CD14-positive monocyte (primary cell): ENCODE results near the gene TSPAN11. TPM values are rescaled to one million over a fixed set of nuclear protein-coding genes. Genes with fewer than 3 reads are reported as not detected.

ENCODE experiments used
- DNase-seq, 3 donors: peaks; one replicate each; pipeline ENCODE4 v3.0.0-alpha.2; 2011 to 2022
- H2AFZ ChIP-seq: 2 replicates; pipeline ENCODE4 v1.6.0; 2012; ENCODE audit warnings: mild to moderate bottlenecking, low read depth, low read length, inconsistent platforms; ENCODE audit not compliant: insufficient read depth, poor library complexity, severe bottlenecking
- H3K27ac ChIP-seq, 2 donors: 1 replicate in 1 of 2; 2 replicates in 1 of 2; pipeline ENCODE4 v1.5.1; 2012 to 2013; ENCODE audit warnings: low read length in 2 of 2, control low read depth in 1 of 2, inconsistent platforms in 1 of 2, low read depth in 1 of 2, mild to moderate bottlenecking in 1 of 2
- H3K27me3 ChIP-seq, 2 donors: one replicate each; pipeline versions ENCODE4 v1.6.0 to v1.6.1; 2011 to 2013; ENCODE audit warnings: low read length in 2 of 2; ENCODE audit not compliant: control insufficient read depth in 2 of 2, insufficient read depth in 2 of 2
- H3K36me3 ChIP-seq, 2 donors: replicated peaks in 1 of 2; 1 replicate in 1 of 2; 2 replicates in 1 of 2; pipeline versions ENCODE4 v1.5.1 to v1.6.1; 2012 to 2013; ENCODE audit warnings: low read length in 2 of 2, control low read depth in 1 of 2, inconsistent platforms in 1 of 2, mild to moderate bottlenecking in 1 of 2; ENCODE audit not compliant: insufficient read depth in 2 of 2, control insufficient read depth in 1 of 2
- H3K4me1 ChIP-seq, 2 donors: 1 replicate in 1 of 2; 2 replicates in 1 of 2; pipeline versions ENCODE4 v1.5.1 to v1.6.1; 2012 to 2013; ENCODE audit warnings: low read length in 2 of 2, control low read depth in 1 of 2, inconsistent platforms in 1 of 2, mild to moderate bottlenecking in 1 of 2, moderate library complexity in 1 of 2; ENCODE audit not compliant: insufficient read depth in 2 of 2, control insufficient read depth in 1 of 2
- H3K4me2 ChIP-seq: replicated peaks from 2 replicates; pipeline ENCODE3; 2012; ENCODE audit warnings: low read length, moderate library complexity, mild to moderate bottlenecking; ENCODE audit not compliant: poor library complexity, severe bottlenecking; ENCODE audit errors: extremely low read depth
- H3K4me3 ChIP-seq, 3 experiments: fragments of 200-600 bp in 1 of 3; sonication (generic) in 1 of 3; replicated peaks in 1 of 3; 1 replicate in 2 of 3; 2 replicates in 1 of 3; pipeline ENCODE4 v1.5.1; 2011 to 2013; ENCODE audit warnings: low read length in 3 of 3, mild to moderate bottlenecking in 3 of 3, control low read depth in 2 of 3, low read depth in 2 of 3, inconsistent platforms in 1 of 3, moderate library complexity in 1 of 3
- H3K79me2 ChIP-seq: 2 replicates; pipeline ENCODE4 v1.6.0; 2012; ENCODE audit warnings: mild to moderate bottlenecking, control low read depth, inconsistent platforms, low read length, moderate library complexity; ENCODE audit not compliant: insufficient read depth
- H3K9ac ChIP-seq: 2 replicates; pipeline ENCODE4 v1.6.0; 2017; ENCODE audit warnings: low read length, mild to moderate bottlenecking; ENCODE audit not compliant: insufficient read depth, poor library complexity, severe bottlenecking
- H3K9me3 ChIP-seq, 2 donors: replicated peaks in 1 of 2; 1 replicate in 1 of 2; 2 replicates in 1 of 2; pipeline versions ENCODE4 v1.5.1 to v1.6.1; 2012 to 2013; ENCODE audit warnings: low read length in 2 of 2, control low read depth in 1 of 2; ENCODE audit not compliant: control insufficient read depth in 1 of 2, insufficient read depth in 1 of 2
- H4K20me1 ChIP-seq: 2 replicates; pipeline ENCODE4 v1.6.0; 2012; ENCODE audit warnings: mild to moderate bottlenecking, low read length, control low read depth, moderate library complexity; ENCODE audit not compliant: insufficient read depth
- H3K27ac Mint-ChIP-seq, 7 donors: one replicate each; pipeline ENCODE4 v1.8.0; 2020; ENCODE audit warnings: mild to moderate bottlenecking in 7 of 7, mixed read lengths in 7 of 7, moderate library complexity in 6 of 7, inconsistent platforms in 2 of 7
- H3K27me3 Mint-ChIP-seq, 3 donors: one replicate each; pipeline ENCODE4 v1.8.0; 2021 to 2022; ENCODE audit warnings: low read depth in 3 of 3, mild to moderate bottlenecking in 3 of 3, mixed read lengths in 3 of 3, moderate library complexity in 3 of 3, inconsistent platforms in 1 of 3
- H3K36me3 Mint-ChIP-seq, 2 donors: one replicate each; pipeline ENCODE4 v1.8.0; 2020; ENCODE audit warnings: mixed read lengths in 2 of 2, inconsistent platforms in 1 of 2, mild to moderate bottlenecking in 1 of 2
- H3K4me1 Mint-ChIP-seq: one replicate; pipeline ENCODE4 v1.8.0; 2020; ENCODE audit warnings: mild to moderate bottlenecking, mixed read lengths
- H3K4me3 Mint-ChIP-seq, 2 donors: one replicate each; pipeline ENCODE4 v1.8.0; 2020; ENCODE audit warnings: mild to moderate bottlenecking in 2 of 2, mixed read lengths in 2 of 2, moderate library complexity in 1 of 2
- H3K9me3 Mint-ChIP-seq, 7 donors: one replicate each; pipeline ENCODE4 v1.8.0; 2020 to 2022; ENCODE audit warnings: mixed read lengths in 7 of 7, mild to moderate bottlenecking in 6 of 7, moderate library complexity in 6 of 7, inconsistent platforms in 2 of 7
- WGBS: methylation state at CpG from one replicate; pipeline ENCODE4 v1.1.5; 2013; ENCODE audit warnings: missing lambda C conversion rate; ENCODE audit not compliant: insufficient coverage; 5-methylcytosine and 5-hydroxymethylcytosine counted together
- intact Hi-C, 2 donors: fragments of 100-400 bp; cut with micrococcal nuclease; formaldehyde crosslinking; loops; one replicate each; pipeline versions ENCODE4 v1.15.0 to v1.15.1; 2023
- polyA plus RNA-seq, 3 donors: library from polyadenylated mRNA; depleted of rRNA in 1 of 3; unstranded in 2 of 3; stranded (reverse) in 1 of 3; fragments of 300-500 nt in 2 of 3; fragments of >200 nt in 1 of 3; fragmentation: Illumina TruSeq in 2 of 3; gene quantifications; 1 replicate in 2 of 3; 2 replicates in 1 of 3; pipeline ENCODE4 v1.2.3, GENCODE V29; 2012 to 2021
- TF ChIP-seq, protein P1 (sequence below): fragments of 200-600 bp; IDR thresholded peaks from one replicate; pipeline ENCODE4 v1.8.0; 2022; ENCODE audit warnings: antibody characterized with exemption, mild to moderate bottlenecking

The TSPAN11 gene
- polyA plus RNA-seq, 3 donors: not detected

DNA sequence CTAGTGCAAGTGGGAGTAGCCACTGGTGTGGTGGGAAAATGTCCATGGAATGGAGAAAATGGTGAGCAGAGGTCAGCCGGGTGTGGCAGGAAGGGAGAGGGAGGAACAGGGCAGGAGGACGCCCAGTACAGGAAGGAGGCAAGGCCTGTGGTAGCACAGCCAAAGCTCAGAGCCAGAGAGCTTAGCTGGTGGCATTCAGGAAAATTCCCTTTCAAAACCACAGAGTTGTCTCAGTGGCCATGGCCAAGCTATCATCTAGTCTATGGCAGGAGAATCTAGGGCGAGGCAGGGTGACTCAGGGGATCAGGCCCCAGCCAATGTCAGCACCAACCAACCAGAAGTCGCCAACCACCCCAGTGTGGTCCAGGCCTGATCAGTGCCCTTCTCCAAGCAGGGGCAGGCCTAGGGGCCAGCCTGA is 79.4 kb downstream of the TSPAN11 start:
- Histone ChIP-seq H4K20me1 (no peaks in the 10 kb centered on the region), H2AFZ (no peak overlapping the region), H3K4me2 (no peak overlapping the region), H3K79me2 (no peaks in the 10 kb centered on the region), H3K27me3 (no peaks in the 10 kb centered on the region), H3K36me3 (no peaks in the 10 kb centered on the region), H3K9me3 (no peaks in the 10 kb centered on the region), H3K9ac (no peak overlapping the region), H3K4me1 (no peaks in the 10 kb centered on the region), H3K4me3 (no peak overlapping the region), H3K27ac (no peak overlapping the region)
- no peak overlapping the region for H3K4me3 Mint-ChIP-seq
- WGBS: 86% methylated on average over 2 of the region's 4 CpGs
- intact Hi-C loops: no loop called here
- H3K9me3 Mint-ChIP-seq: no peaks in the 10 kb centered on the region
- H3K36me3 Mint-ChIP-seq: no peaks in the 10 kb centered on the region
- peaks cover 3% of the 10 kb centered on the region for H3K4me1 Mint-ChIP-seq
- DNase-seq: no peak
- H3K27me3 Mint-ChIP-seq: peaks cover 0 to 3% (median 2%) of the 10 kb centered on the region in 3 donors
- H3K27ac Mint-ChIP-seq: no peak overlapping the region
- TF ChIP-seq, protein P1, sequence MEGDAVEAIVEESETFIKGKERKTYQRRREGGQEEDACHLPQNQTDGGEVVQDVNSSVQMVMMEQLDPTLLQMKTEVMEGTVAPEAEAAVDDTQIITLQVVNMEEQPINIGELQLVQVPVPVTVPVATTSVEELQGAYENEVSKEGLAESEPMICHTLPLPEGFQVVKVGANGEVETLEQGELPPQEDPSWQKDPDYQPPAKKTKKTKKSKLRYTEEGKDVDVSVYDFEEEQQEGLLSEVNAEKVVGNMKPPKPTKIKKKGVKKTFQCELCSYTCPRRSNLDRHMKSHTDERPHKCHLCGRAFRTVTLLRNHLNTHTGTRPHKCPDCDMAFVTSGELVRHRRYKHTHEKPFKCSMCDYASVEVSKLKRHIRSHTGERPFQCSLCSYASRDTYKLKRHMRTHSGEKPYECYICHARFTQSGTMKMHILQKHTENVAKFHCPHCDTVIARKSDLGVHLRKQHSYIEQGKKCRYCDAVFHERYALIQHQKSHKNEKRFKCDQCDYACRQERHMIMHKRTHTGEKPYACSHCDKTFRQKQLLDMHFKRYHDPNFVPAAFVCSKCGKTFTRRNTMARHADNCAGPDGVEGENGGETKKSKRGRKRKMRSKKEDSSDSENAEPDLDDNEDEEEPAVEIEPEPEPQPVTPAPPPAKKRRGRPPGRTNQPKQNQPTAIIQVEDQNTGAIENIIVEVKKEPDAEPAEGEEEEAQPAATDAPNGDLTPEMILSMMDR: no peak

DNA sequence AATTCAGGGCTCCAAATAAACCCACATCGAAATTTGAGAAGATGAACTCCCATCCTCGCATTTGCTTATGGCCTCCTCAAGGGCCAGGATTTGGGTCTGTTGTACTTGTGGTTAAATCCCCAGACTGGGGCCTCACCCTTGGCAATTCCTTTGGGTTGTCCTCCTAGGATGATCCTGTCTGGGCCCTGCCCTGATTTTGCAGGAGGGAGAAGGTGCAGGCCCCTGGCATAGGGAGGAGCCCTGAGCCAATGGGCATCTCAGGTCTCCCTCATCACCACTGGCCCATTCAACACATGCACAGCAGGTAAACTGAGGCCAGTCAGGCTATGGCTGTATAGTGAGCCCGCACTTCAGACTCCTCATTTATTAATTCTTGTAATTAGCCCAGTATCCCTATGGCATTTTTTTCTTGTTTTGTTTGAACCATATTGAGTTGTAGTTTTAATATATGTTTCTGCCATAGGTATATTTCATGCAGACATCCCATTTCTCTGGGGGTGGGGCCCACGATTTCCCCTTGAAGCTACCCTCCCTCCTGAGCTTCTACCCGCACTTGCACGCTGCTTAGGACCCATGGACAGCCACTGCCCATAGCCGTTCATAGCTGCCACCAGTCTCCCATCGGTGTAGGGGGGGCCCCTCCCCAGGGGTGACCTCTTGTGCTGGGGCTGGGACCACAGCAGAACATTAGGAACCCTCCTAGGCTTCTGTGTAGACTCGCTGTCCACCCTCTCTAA is 80.0 kb downstream of the TSPAN11 start:
- H3K27me3 Mint-ChIP-seq: peaks cover 0 to 5% (median 0%) of the 10 kb centered on the region in 3 donors
- WGBS: 97% methylated on average over 7 of the region's 9 CpGs

More for the DNA sequence above, 80.0 kb downstream of the TSPAN11 start:
- Histone ChIP-seq H3K4me3 (no peak overlapping the region), H3K36me3 (no peaks in the 10 kb centered on the region), H4K20me1 (no peaks in the 10 kb centered on the region), H3K9ac (no peak overlapping the region), H3K27me3 (no peaks in the 10 kb centered on the region), H2AFZ (no peak overlapping the region), H3K4me1 (no peaks in the 10 kb centered on the region), H3K79me2 (no peaks in the 10 kb centered on the region), H3K4me2 (no peak overlapping the region), H3K9me3 (no peaks in the 10 kb centered on the region), H3K27ac (no peak overlapping the region)
- TF ChIP-seq, protein P1: no peak
- H3K4me3 Mint-ChIP-seq: no peak overlapping the region
- no peaks in the 10 kb centered on the region for H3K9me3 Mint-ChIP-seq
- no peak overlapping the region for H3K27ac Mint-ChIP-seq
- no peaks in the 10 kb centered on the region for H3K36me3 Mint-ChIP-seq
- peaks cover 3% of the 10 kb centered on the region for H3K4me1 Mint-ChIP-seq
- no peak for DNase-seq
- intact Hi-C loops: no loop called here
